ENCODE measurements around the gene TMEM43.

TMEM43 gene

DNA sequence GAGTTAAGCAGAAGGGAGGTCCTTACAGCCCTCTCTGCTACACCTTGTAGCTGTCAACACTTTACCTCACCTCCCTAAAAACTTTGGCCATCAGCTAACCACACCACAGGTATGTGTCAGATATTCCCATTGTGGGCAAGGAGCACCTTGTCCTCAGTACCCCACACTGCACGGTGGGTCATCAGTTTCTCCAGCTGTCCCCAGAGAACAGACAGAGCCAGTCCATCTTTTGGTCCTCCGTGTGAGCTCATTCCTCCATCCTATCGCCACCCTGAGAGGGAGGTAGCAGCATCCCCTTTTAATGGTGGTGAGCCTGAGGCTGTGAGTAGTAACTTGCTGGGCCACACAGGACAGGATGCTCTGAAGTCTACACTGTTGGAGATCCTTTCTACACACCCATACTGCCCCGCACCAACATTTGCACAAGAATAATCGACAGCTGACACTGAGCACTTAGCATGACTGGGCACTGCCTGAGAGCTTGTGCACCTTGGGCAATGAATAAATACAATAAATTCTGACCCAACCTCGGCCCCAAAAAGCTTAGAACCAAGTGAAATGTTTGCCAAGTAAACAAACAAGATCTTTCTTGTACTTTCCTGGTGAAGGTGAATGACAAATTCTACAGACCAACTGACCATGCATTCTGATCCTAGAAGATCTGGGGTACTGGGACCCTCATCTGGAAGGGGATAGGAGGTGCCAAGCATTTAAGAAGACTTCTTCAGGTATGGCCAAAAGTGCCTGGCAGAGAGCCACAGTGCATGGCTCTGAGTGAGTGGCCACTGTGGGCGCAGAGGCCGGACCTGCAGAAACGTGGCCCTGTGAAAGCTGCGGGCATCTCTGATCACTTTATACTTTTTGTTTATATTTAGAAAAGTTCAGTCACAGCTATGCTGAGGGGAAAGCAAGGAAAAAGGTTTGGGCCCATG is 7.1 kb upstream of the TMEM43 start:
- H3K4me3 ChIP-seq (ENCODE audit: low read length) = no peak overlapping the region
- no peak for TF ChIP-seq EZH2phosphoT487 (IDR thresholded peaks at IDR 0.05; ENCODE audit: borderline replicate concordance, low read length)
- TF ChIP-seq, protein P1, sequence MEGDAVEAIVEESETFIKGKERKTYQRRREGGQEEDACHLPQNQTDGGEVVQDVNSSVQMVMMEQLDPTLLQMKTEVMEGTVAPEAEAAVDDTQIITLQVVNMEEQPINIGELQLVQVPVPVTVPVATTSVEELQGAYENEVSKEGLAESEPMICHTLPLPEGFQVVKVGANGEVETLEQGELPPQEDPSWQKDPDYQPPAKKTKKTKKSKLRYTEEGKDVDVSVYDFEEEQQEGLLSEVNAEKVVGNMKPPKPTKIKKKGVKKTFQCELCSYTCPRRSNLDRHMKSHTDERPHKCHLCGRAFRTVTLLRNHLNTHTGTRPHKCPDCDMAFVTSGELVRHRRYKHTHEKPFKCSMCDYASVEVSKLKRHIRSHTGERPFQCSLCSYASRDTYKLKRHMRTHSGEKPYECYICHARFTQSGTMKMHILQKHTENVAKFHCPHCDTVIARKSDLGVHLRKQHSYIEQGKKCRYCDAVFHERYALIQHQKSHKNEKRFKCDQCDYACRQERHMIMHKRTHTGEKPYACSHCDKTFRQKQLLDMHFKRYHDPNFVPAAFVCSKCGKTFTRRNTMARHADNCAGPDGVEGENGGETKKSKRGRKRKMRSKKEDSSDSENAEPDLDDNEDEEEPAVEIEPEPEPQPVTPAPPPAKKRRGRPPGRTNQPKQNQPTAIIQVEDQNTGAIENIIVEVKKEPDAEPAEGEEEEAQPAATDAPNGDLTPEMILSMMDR (IDR thresholded peaks at IDR 0.05; ENCODE audit: low read depth, low read length, poor library complexity, severe bottlenecking) = no peak
- no peaks in the 10 kb centered on the region for H3F3A ChIP-seq (ENCODE audit: control insufficient read depth, insufficient read depth)
- H3K79me2 ChIP-seq (ENCODE audit: control insufficient read depth, low read length) = peaks cover 58% of the 10 kb centered on the region
- peaks cover 4% of the 10 kb centered on the region; the same call in 1 of the 2 replicates for H4K20me1 ChIP-seq (ENCODE audit: control insufficient read depth, insufficient read depth, low read depth, low read length)
- no peak overlapping the region for H3K4me2 ChIP-seq (ENCODE audit: low read length)
- no peaks in the 10 kb centered on the region for H3K27me3 ChIP-seq (ENCODE audit: control insufficient read depth, low read length)
- no peaks in the 10 kb centered on the region for H3K9me2 ChIP-seq (replicated peaks; ENCODE audit: control insufficient read depth, low read length)
- peaks cover 96% of the 10 kb centered on the region for H3K36me3 ChIP-seq (ENCODE audit: control insufficient read depth, low read length)
- H3K27ac ChIP-seq (ENCODE audit: low read depth, low read length) = no peak overlapping the region
- H3K4me1 ChIP-seq (ENCODE audit: control insufficient read depth, low read length) = peaks cover 16% of the 10 kb centered on the region
- H3K9me3 ChIP-seq (ENCODE audit: control insufficient read depth, insufficient read depth, low read length) = no peaks in the 10 kb centered on the region

DNA sequence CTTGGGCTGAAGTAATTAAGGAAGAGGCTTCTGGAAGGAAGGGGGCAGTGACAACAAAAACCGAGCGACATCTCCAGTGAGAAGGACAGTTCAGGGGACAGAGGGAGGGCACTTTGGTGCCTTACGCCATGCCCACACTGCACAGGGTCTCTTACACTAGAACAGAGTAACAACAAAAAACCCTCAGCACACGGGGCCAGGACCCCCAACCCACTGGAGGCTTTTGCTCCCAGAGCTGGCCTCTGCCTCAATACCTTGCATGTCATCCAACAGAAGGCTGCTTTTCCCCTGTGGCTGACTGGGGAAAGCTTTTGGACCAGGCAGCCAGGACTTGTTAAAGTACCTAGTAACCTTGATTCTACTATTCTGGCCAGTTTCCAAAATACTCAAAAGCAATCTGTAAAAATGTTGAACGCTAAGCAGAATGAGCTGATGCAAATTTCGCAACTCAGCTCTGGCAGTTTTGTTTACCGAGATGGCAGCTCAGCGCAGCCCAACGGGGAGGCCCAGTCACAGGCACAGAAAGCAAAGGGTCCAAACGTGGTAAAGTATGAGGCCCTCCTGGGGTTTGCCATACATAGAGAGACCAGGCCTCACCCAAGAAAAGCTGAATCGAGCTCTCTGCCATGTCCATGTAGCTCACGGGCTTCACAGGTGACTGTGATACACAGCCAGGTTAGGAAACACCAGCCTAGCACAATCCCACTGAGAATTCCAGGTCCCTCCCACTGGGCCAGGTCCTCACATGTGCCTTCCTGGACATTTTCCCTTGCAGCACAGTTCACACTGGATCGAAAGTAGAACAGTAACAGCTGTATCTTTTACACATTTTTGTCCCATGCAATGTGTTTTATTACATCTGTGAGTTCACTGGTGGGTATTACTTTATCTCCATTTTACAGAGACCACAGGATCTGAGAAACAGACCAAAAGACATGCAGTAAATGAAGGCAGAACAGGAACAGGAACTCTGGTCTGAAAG is 6.2 kb upstream of the TMEM43 start:
- peaks cover 95% of the 10 kb centered on the region for H3K36me3 ChIP-seq (ENCODE audit: control insufficient read depth, low read length)
- no peak overlapping the region for H3K27ac ChIP-seq (ENCODE audit: low read depth, low read length)

DNA sequence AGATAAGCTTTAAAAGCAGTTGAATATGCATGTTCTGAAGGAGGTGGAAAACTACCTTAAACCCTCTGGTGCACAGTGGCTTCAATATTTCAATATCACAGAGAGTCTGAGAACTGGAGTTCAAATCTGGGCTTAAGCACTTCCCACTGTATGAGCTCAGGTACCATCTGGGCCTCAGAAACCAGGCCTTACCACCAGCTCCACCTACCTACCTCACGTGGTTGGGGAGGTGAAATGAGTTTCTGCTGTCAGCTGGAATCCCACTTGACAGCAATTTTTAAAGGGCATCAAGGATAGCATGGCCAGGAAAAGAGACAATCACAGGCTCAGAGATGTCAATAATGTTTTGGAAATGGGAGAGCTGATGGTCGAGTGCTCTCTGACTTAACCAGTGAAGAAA is 5.2 kb upstream of the TMEM43 start:
- H3K4me1 ChIP-seq (ENCODE audit: control insufficient read depth, low read length) = peaks cover 24% of the 10 kb centered on the region
- no peaks in the 10 kb centered on the region for H3K9me3 ChIP-seq (ENCODE audit: control insufficient read depth, insufficient read depth, low read length)
- H3F3A ChIP-seq (ENCODE audit: control insufficient read depth, insufficient read depth) = no peaks in the 10 kb centered on the region
- H3K27me3 ChIP-seq (ENCODE audit: control insufficient read depth, low read length) = no peaks in the 10 kb centered on the region
- H3K79me2 ChIP-seq (ENCODE audit: control insufficient read depth, low read length) = peaks cover 76% of the 10 kb centered on the region
- H3K36me3 ChIP-seq (ENCODE audit: control insufficient read depth, low read length) = peaks cover 94% of the 10 kb centered on the region
- H3K27ac ChIP-seq (ENCODE audit: low read depth, low read length) = no peak overlapping the region
- no peak overlapping the region for H3K4me2 ChIP-seq (ENCODE audit: low read length)
- peaks cover 4% of the 10 kb centered on the region; the same call in 1 of the 2 replicates for H4K20me1 ChIP-seq (ENCODE audit: control insufficient read depth, insufficient read depth, low read depth, low read length)
- H3K9me2 ChIP-seq (replicated peaks; ENCODE audit: control insufficient read depth, low read length) = no peaks in the 10 kb centered on the region
- H3K4me3 ChIP-seq (ENCODE audit: low read length) = no peak overlapping the region
- TF ChIP-seq, protein P1 (IDR thresholded peaks at IDR 0.05; ENCODE audit: low read depth, low read length, poor library complexity, severe bottlenecking) = no peak
- TF ChIP-seq EZH2phosphoT487 (IDR thresholded peaks at IDR 0.05; ENCODE audit: borderline replicate concordance, low read length) = no peak

More for the DNA sequence above, 6.2 kb upstream of the TMEM43 start:
- peaks cover 67% of the 10 kb centered on the region for H3K79me2 ChIP-seq (ENCODE audit: control insufficient read depth, low read length)
- no peaks in the 10 kb centered on the region for H3F3A ChIP-seq (ENCODE audit: control insufficient read depth, insufficient read depth)
- H3K27me3 ChIP-seq (ENCODE audit: control insufficient read depth, low read length) = no peaks in the 10 kb centered on the region
- peaks cover 4% of the 10 kb centered on the region; the same call in 1 of the 2 replicates for H4K20me1 ChIP-seq (ENCODE audit: control insufficient read depth, insufficient read depth, low read depth, low read length)
- TF ChIP-seq EZH2phosphoT487 (IDR thresholded peaks at IDR 0.05; ENCODE audit: borderline replicate concordance, low read length) = no peak
- TF ChIP-seq, protein P1 (IDR thresholded peaks at IDR 0.05; ENCODE audit: low read depth, low read length, poor library complexity, severe bottlenecking) = no peak
- H3K4me1 ChIP-seq (ENCODE audit: control insufficient read depth, low read length) = peaks cover 24% of the 10 kb centered on the region
- no peaks in the 10 kb centered on the region for H3K9me3 ChIP-seq (ENCODE audit: control insufficient read depth, insufficient read depth, low read length)
- no peak overlapping the region for H3K4me2 ChIP-seq (ENCODE audit: low read length)
- H3K9me2 ChIP-seq (replicated peaks; ENCODE audit: control insufficient read depth, low read length) = no peaks in the 10 kb centered on the region
- H3K4me3 ChIP-seq (ENCODE audit: low read length) = no peak overlapping the region

Measured in DOHH2 (cell line).